Brain microvascular endothelial cell (primary cell): Measurements from ENCODE around the gene RAD52.

Source experiments
- DNase-seq: peaks from one replicate; pipeline ENCODE4 v3.0.0-alpha.2; 2020
- H3K27ac ChIP-seq: fragments of 250-450 bp; sonication (Bioruptor Pico); 2 replicates; pipeline ENCODE4 v1.5.1; 2020; ENCODE audit warnings: mild to moderate bottlenecking, moderate library complexity
- H3K27me3 ChIP-seq: fragments of 250-450 bp; sonication (Bioruptor Pico); replicated peaks from 2 replicates; pipeline ENCODE4 v1.5.1; 2020; ENCODE audit warnings: mild to moderate bottlenecking
- H3K36me3 ChIP-seq: fragments of 250-450 bp; sonication (Bioruptor Pico); replicated peaks from 2 replicates; pipeline ENCODE4 v1.5.1; 2020; ENCODE audit warnings: mild to moderate bottlenecking
- H3K4me3 ChIP-seq: 2 replicates; pipeline ENCODE4 v1.5.1; 2011; ENCODE audit warnings: low read depth, mild to moderate bottlenecking, control low read depth, low read length, moderate library complexity
- CTCF ChIP-seq: IDR thresholded peaks from 2 replicates; pipeline ENCODE4 v1.5.1; 2011; ENCODE audit warnings: low read depth, mild to moderate bottlenecking, moderate library complexity, low read length, control low read depth, inconsistent platforms; ENCODE audit errors: missing control alignments
- in situ Hi-C: cut with HindIII; loops from 2 replicates; pipeline ENCODE4 v1.10.0; 2017; ENCODE audit warnings: low sequenced_read_pairs, low pct_ligation_motif_present

RAD52 gene

GRCh38 chr12:870378-870777 is 79.1 kb downstream of the RAD52 start:
- in situ Hi-C loops: no loop called here
- Histone ChIP-seq H3K4me3 (no peak overlapping the region), H3K27ac (no peak overlapping the region), H3K27me3 (no peaks in the 10 kb centered on the region), H3K36me3 (peaks cover 25% of the 10 kb centered on the region)
- no peak for DNase-seq
- no peak for TF ChIP-seq CTCF

GRCh38 chr12:868722-869121 is 80.8 kb downstream of the RAD52 start:
- Histone ChIP-seq H3K27me3 (no peaks in the 10 kb centered on the region), H3K36me3 (peaks cover 27% of the 10 kb centered on the region), H3K27ac (no peak overlapping the region), H3K4me3 (no peak overlapping the region)
- peak; percentile 35 for TF ChIP-seq CTCF
- DNase-seq: no peak
- in situ Hi-C loops: no loop called here

DNA sequence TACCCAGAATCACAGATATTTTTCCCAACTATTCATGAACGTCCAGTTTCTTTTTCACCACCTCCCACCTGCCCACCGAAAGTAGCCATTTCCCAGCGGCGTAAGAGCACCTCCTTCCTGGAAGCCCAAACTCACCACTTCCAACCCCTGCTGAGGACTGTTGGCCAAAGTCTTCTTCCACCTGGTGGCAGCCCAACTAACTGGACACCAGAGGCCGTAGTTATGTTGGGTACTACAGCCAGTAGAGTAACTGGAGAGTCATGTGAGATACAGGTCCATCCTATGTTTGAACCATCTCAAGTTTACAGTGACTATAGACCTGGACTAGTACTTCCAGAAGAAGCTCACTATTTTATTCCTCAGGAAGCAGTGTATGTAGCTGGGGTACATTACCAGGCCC is 81.6 kb downstream of the RAD52 start:
- no peak overlapping the region for H3K4me3 ChIP-seq
- no peak for TF ChIP-seq CTCF
- in situ Hi-C loops: no loop called here
- no peak overlapping the region for H3K27ac ChIP-seq
- H3K36me3 ChIP-seq: peaks cover 28% of the 10 kb centered on the region
- no peak for DNase-seq
- no peaks in the 10 kb centered on the region for H3K27me3 ChIP-seq

DNA sequence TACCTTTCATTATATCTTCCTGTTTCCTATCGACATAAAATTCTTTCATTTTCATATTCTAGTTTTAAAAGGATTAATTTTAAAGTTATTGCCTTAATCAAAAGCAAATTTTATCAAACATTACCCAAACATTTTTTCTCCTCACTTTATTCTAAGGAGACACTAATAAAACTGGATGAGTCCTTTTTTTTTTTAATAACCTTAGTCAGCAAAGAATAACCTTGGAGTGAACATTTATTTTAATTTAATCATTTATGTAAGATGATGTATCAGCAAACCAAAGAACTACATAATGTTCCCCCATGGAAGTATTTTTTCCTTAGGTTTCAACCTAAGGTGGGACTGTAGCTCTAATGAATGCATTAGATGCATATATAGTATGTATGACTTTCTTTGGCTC is 83.9 kb downstream of the RAD52 start:
- Histone ChIP-seq H3K27ac (no peak overlapping the region), H3K4me3 (no peak overlapping the region), H3K36me3 (peaks cover 30% of the 10 kb centered on the region), H3K27me3 (no peaks in the 10 kb centered on the region)
- no peak for DNase-seq
- in situ Hi-C loops: no loop called here
- no peak for TF ChIP-seq CTCF

- no peak for TF ChIP-seq CTCF
- Histone ChIP-seq H3K4me3 (no peak overlapping the region), H3K27ac (no peak overlapping the region), H3K27me3 (no peaks in the 10 kb centered on the region), H3K36me3 (peaks cover 22% of the 10 kb centered on the region)
- no peak for DNase-seq
- in situ Hi-C loops: no loop called here
Measured at GRCh38 chr12:863285-863684, 86.2 kb downstream of the RAD52 start.

GRCh38 chr12:862303-862911 is 87.1 kb downstream of the RAD52 start:
- Histone ChIP-seq H3K4me3 (no peak overlapping the region), H3K36me3 (peaks cover 18% of the 10 kb centered on the region)

More at GRCh38 chr12:862303-862911, 87.1 kb downstream of the RAD52 start:
- in situ Hi-C loops: no loop called here
- no peak for TF ChIP-seq CTCF
- Histone ChIP-seq H3K27me3 (no peaks in the 10 kb centered on the region), H3K27ac (no peak overlapping the region)
- DNase-seq: no peak
